ENCODE results near the gene FBXO31.

The FBXO31 gene

DNA sequence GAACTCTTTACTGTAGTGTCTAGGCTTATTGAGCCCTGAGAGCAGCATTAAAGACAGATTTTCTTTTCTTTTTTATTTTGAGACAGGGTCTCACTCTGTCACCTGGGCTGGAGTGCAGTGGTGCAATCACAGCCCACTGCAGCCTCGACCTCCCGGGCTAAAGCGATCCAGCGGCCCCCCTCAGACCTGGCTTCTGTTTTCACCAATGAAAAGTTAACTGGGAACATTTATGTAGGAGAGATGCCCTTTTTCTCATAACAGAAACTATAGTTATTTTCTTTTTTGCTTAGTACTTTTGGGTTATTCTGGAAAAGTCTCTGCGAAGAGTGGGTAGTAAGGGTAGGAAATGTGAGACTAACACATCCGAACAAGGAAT, 10.1 kb upstream of the FBXO31 start:
- Histone ChIP-seq H3K4me1 (ENCODE audit: insufficient read depth, poor library complexity, severe bottlenecking) (peaks cover 19% of the 10 kb centered on the region), H3K9me3 (ENCODE audit: severe bottlenecking) (no peaks in the 10 kb centered on the region), H3K4me3 (ENCODE audit: severe bottlenecking) (peak overlapping the region; percentile 96), H3K27ac (ENCODE audit: poor library complexity, severe bottlenecking) (peak overlapping the region; percentile 73), H3K36me3 (ENCODE audit: low read depth) (peaks cover 26% of the 10 kb centered on the region), H3K27me3 (ENCODE audit: insufficient read depth, poor library complexity, severe bottlenecking) (no peaks in the 10 kb centered on the region)
- DNase-seq (ENCODE audit: low spot score) (no peak), ATAC-seq (ENCODE audit: low read depth) (no peak)
- no peak for TF ChIP-seq CTCF (IDR thresholded peaks at IDR 0.05; ENCODE audit: poor library complexity, severe bottlenecking)

DNA sequence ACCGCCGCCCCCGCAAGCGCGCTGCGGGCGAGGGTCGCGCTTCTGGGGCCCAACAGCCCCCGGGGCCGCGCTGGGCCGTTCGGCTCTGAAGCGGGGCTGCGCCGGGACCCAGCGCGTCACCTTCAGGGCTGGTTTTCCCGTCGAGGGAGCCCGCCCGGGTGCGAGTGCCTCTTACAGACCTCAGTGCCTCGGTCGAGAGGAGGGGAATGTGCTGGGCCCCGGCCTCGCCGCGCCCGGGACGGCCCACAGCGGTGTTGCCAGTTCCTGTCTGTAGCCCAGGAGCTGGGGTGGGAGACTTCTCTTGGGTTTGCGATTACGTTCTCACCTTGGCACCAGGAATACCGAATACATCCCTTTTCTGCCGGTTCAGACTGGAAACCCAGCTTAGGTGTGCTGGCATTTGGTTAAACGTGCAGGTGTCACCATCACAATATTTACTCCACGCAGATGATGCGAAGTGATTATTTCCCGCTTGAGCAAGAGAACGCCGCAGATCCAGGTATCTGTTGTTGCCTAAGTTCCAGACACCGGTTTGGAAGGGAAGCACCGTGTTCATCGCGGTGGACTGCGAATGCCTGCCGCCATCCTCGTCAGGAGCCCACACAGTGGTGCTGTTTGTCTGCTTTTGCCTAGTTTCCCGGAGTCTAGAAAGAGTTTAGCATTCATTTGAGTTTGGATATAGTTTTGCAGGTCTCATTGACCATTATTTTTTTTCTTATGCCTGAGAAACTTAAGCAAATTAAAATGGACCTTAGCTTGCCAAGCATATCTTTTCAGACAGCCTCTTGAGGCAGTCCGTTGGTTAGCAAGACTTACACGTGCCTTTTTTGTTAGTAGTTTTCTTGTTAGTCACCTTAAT, 9.5 kb upstream of the FBXO31 start:
- Histone ChIP-seq H3K4me1 (ENCODE audit: insufficient read depth, poor library complexity, severe bottlenecking) (peaks cover 22% of the 10 kb centered on the region), H3K27ac (ENCODE audit: poor library complexity, severe bottlenecking) (peak overlapping the region; percentile 73), H3K4me3 (ENCODE audit: severe bottlenecking) (peak overlapping the region; percentile 96), H3K36me3 (ENCODE audit: low read depth) (peaks cover 20% of the 10 kb centered on the region), H3K9me3 (ENCODE audit: severe bottlenecking) (no peaks in the 10 kb centered on the region), H3K27me3 (ENCODE audit: insufficient read depth, poor library complexity, severe bottlenecking) (no peaks in the 10 kb centered on the region)
- peak; percentile 35 for TF ChIP-seq CTCF (IDR thresholded peaks at IDR 0.05; ENCODE audit: poor library complexity, severe bottlenecking)
- ATAC-seq (ENCODE audit: low read depth) (peak; percentile 18; the same call in 1 of the 3 replicates), DNase-seq (ENCODE audit: low spot score) (no peak)

GRCh38 chr16:87391950-87392820, 8.6 kb upstream of the FBXO31 start, which contains the start of gene MAP1LC3B:
MAP1LC3B (plus strand) TSS chr16:87392336; CDS start chr16:87392428, 92 bp downstream.
- H3K4me3 ChIP-seq (ENCODE audit: severe bottlenecking): peak within 1 kb of the TSS; percentile 96
- peak within 1 kb of the TSS; percentile 73 for H3K27ac ChIP-seq (ENCODE audit: poor library complexity, severe bottlenecking)
- H3K4me1 ChIP-seq (ENCODE audit: insufficient read depth, poor library complexity, severe bottlenecking): peaks cover 26% of the 10 kb centered on the region
- no peaks in the 10 kb centered on the region for H3K27me3 ChIP-seq (ENCODE audit: insufficient read depth, poor library complexity, severe bottlenecking)
- no peaks in the 10 kb centered on the region for H3K9me3 ChIP-seq (ENCODE audit: severe bottlenecking)
- peaks cover 15% of the 10 kb centered on the region for H3K36me3 ChIP-seq (ENCODE audit: low read depth)
- DNase-seq (ENCODE audit: low spot score) (peak; percentile 93), ATAC-seq (ENCODE audit: low read depth) (peak; percentile 65)
- no peak for TF ChIP-seq CTCF (IDR thresholded peaks at IDR 0.05; ENCODE audit: poor library complexity, severe bottlenecking)

GRCh38 chr16:87391324-87391949, 7.9 kb upstream of the FBXO31 start:
- ATAC-seq (ENCODE audit: low read depth) (peak; percentile 2; the same call in 2 of the 3 replicates), DNase-seq (ENCODE audit: low spot score) (no peak)
- Histone ChIP-seq H3K27me3 (ENCODE audit: insufficient read depth, poor library complexity, severe bottlenecking) (no peaks in the 10 kb centered on the region), H3K36me3 (ENCODE audit: low read depth) (peaks cover 15% of the 10 kb centered on the region), H3K4me1 (ENCODE audit: insufficient read depth, poor library complexity, severe bottlenecking) (peaks cover 26% of the 10 kb centered on the region), H3K9me3 (ENCODE audit: severe bottlenecking) (no peaks in the 10 kb centered on the region), H3K27ac (ENCODE audit: poor library complexity, severe bottlenecking) (peak overlapping the region; percentile 73), H3K4me3 (ENCODE audit: severe bottlenecking) (peak overlapping the region; percentile 96)
- TF ChIP-seq CTCF (IDR thresholded peaks at IDR 0.05; ENCODE audit: poor library complexity, severe bottlenecking): no peak
